Bronchial epithelial cell (primary cell): Measurements from ENCODE around the gene DAPK2. TPM values are rescaled to one million over a fixed set of nuclear protein-coding genes. Genes with fewer than 3 reads are reported as not detected.

ENCODE experiments used
- DNase-seq: peaks from one replicate; pipeline ENCODE4 v3.0.0-alpha.2; 2010; ENCODE audit warnings: low read depth
- FAIRE-seq: peaks from 2 replicates; lab custom pipeline; 2011; peaks lifted over from hg19 to GRCh38; lab: Jason Lieb, UNC
- H3K27me3 ChIP-seq: 2 replicates; pipeline ENCODE4 v1.5.1; 2011; ENCODE audit warnings: low read length; ENCODE audit not compliant: control insufficient read depth, insufficient read depth
- H3K36me3 ChIP-seq: 2 replicates; pipeline ENCODE4 v1.5.1; 2011; ENCODE audit warnings: low read length; ENCODE audit not compliant: control insufficient read depth, insufficient read depth
- H3K4me3 ChIP-seq: 2 replicates; pipeline ENCODE4 v1.5.1; 2011; ENCODE audit warnings: mild to moderate bottlenecking, low read depth, low read length, control low read depth
- total RNA-seq: library from RNA; depleted of rRNA; stranded (reverse); fragments of >200 nt; gene quantifications from 2 replicates; pipeline ENCODE4 v1.2.1, GENCODE V29; 2014
- TF ChIP-seq, protein P1 (sequence below): IDR thresholded peaks from 2 replicates; pipeline ENCODE4 v1.5.1; 2011; ENCODE audit warnings: mild to moderate bottlenecking, moderate library complexity, low read length, control low read depth, inconsistent platforms; ENCODE audit not compliant: insufficient read depth, severe bottlenecking

DAPK2 gene
- total RNA-seq, 1 donor from 2014 or later, result 0.53 TPM

DNA sequence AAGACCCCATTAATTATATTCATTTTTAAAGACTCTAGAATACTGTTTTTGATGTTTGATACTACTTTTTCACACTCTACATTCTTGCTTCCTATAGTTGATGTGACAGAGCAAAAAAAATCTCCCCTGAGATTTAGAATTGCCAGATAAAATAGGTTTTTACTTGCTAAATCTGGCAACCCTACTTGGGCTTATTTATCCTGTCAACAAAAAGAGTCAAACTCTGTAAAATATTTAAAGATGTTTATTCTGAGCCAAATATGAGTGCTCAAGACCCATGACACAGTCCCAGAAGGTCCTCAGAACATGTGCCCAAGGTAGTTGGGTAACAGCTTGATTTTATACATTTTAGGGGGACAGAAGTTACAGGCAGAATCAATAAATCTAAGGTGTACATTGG, 72.3 kb downstream of the DAPK2 start:
- no peaks in the 10 kb centered on the region for H3K36me3 ChIP-seq
- no peak overlapping the region for H3K4me3 ChIP-seq
- TF ChIP-seq, protein P1, sequence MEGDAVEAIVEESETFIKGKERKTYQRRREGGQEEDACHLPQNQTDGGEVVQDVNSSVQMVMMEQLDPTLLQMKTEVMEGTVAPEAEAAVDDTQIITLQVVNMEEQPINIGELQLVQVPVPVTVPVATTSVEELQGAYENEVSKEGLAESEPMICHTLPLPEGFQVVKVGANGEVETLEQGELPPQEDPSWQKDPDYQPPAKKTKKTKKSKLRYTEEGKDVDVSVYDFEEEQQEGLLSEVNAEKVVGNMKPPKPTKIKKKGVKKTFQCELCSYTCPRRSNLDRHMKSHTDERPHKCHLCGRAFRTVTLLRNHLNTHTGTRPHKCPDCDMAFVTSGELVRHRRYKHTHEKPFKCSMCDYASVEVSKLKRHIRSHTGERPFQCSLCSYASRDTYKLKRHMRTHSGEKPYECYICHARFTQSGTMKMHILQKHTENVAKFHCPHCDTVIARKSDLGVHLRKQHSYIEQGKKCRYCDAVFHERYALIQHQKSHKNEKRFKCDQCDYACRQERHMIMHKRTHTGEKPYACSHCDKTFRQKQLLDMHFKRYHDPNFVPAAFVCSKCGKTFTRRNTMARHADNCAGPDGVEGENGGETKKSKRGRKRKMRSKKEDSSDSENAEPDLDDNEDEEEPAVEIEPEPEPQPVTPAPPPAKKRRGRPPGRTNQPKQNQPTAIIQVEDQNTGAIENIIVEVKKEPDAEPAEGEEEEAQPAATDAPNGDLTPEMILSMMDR, result no peak
- no peak for FAIRE-seq
- DNase-seq, result no peak
- H3K27me3 ChIP-seq, result no peaks in the 10 kb centered on the region

DNA sequence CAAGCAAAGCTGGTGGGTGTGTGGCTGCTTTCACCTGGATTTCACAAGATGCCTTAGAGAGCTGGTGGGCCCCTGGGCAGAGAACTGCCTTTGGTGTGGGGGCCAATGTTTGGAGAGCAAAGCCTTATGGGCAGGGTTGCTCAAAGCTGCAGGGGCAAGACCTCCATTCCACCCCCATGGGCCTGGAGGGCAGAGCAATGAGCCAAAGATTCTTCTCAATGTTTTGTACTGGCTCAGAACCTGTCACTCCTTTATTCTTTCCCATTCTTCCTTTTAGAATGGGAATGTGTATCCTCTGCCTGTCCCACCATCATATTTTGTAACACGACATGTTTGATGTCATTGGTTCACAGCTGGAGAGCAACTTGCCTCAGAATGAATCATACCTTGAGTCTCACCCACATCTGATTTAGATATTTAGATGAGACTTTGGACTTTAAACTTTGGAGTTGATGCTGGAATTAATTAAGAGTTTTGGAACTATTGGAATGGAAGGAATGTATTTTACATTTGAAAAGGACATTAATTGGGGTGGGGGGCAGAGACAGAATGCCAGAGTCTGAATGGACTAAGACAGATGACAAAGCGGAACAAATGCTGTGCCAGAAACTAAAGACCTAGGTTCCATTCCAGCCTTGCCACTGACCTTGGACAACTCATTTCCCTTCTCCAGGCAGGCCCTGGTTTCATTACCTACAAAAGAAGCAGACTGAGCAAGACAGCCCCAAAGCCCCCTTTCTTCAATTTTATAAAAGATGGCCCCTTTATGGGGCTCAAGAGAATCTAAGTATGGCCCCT, 72.9 kb downstream of the DAPK2 start:
- Histone ChIP-seq H3K36me3 (no peaks in the 10 kb centered on the region), H3K27me3 (no peaks in the 10 kb centered on the region), H3K4me3 (no peak overlapping the region)
- peak; percentile 27 for DNase-seq
- TF ChIP-seq, protein P1, result no peak
- no peak for FAIRE-seq

DNA sequence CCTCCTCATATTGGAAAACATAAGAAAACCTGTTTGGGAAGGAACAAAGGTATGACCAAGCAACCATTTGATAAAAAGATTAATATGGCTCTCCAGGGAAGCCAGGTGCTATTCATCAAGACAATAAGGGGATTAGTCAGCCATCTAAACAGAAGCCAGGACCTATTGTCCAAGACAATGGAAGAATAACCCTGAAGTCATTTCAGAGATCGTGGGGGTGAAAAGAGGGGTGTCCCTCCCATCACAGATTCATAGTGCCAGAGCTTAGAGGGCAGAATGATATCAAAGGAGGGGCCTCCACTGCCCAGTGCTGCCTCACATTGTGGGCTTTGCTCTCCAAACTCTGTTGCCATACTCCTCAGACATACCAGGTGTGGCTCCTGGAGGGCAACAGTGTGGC, 73.5 kb downstream of the DAPK2 start:
- TF ChIP-seq, protein P1, result no peak
- DNase-seq, result peak; percentile 10
- no peaks in the 10 kb centered on the region for H3K36me3 ChIP-seq
- H3K4me3 ChIP-seq, result no peak overlapping the region
- FAIRE-seq, result no peak
- peaks cover 1% of the 10 kb centered on the region for H3K27me3 ChIP-seq

DNA sequence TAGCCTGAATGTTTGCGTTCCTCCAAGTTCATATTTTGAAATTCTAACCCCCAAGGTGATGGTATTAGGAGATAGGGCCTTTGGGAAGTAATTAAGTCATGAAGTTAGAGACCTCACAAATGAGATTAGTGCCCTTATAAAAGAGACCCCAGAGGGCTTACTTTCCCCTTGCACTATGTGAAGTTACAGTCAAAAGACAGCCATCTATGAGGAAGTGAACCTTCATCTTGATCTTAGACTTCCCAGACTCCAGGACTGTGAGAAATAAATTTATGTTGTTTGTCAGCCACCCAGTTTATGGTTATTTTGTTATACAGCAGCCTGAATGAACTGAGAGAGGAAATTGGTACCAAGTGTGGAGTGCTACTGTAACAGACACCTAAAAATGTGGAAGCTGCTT, 74.4 kb downstream of the DAPK2 start:
- TF ChIP-seq, protein P1, result no peak
- H3K36me3 ChIP-seq, result no peaks in the 10 kb centered on the region
- H3K4me3 ChIP-seq, result no peak overlapping the region
- DNase-seq (no peak), FAIRE-seq (no peak)
- H3K27me3 ChIP-seq, result peaks cover 1% of the 10 kb centered on the region

DNA sequence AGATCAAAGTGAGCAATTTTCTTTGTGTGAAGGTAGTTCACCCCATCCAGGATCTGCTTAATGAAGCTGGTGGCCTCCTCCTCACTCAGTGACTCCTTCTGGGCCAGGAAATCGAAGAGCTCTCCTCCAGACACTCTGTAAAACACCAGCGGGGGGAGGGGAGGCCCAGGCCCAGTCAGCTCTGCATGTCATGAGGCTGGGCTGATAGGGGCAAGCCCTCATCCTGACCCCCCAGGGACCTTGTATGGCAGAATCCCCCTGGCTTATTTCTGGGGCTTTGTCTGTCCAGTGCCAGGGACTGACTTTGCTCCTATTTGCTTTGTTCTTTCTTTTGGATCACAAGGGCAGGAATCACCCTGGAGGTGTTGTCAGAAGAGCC, 74.9 kb downstream of the DAPK2 start:
- no peak for FAIRE-seq
- Histone ChIP-seq H3K36me3 (no peaks in the 10 kb centered on the region), H3K4me3 (no peak overlapping the region), H3K27me3 (peaks cover 1% of the 10 kb centered on the region)
- TF ChIP-seq, protein P1, result no peak
- DNase-seq, result no peak
